HepG2 (cell line): ENCODE measurements around the gene LIME1. TPM values are rescaled to one million over a fixed set of nuclear protein-coding genes. Genes with fewer than 3 reads are reported as not detected.
A peak's percentile ranks its signal among the peaks of the same experiment; 100 is the strongest.

Experiments used
- ATAC-seq: fragments of 200-7000 bp; cut with Tn5 transposase; 3 replicates; pipeline ENCODE4 v1.9.1; 2020; ENCODE audit warnings: mild to moderate bottlenecking, moderate library complexity
- BruUV-seq: library from RNA; stranded (reverse); fragments of 400-500 nt; replicated peaks from 2 replicates; lab custom pipeline; 2021; lab: Mats Ljungman, UMichigan
- CTCF ChIA-PET: fragments of 300-600 bp; formaldehyde crosslinking; extraction: SDS; loops from one replicate; lab custom pipeline; 2021; ENCODE audit warnings: low total read pairs, inconsistent platforms, low intra/inter-chr PET ratio; lab: Yijun Ruan, JAX
- POLR2A ChIA-PET: fragments of 350-600 bp; sonication (Branson Sonifier 250); formaldehyde crosslinking; loops from one replicate; lab custom pipeline; 2020; ENCODE audit warnings: antibody characterized with exemption, inconsistent platforms; lab: Yijun Ruan, JAX
- DNase-seq: peaks from one replicate; pipeline ENCODE4 v3.0.0-alpha.2; 2015; ENCODE audit warnings: low spot score
- FAIRE-seq: peaks from 3 replicates; lab custom pipeline; 2011; peaks lifted over from hg19 to GRCh38; lab: Jason Lieb, UNC
- H2AFZ ChIP-seq: one replicate; pipeline ENCODE4 v1.6.1; 2011; ENCODE audit warnings: low read length, inconsistent platforms
- H3K27ac ChIP-seq: fragments of 300-600 bp; 3 replicates; pipeline ENCODE4 v1.8.0; 2011; ENCODE audit warnings: mixed run types, mild to moderate bottlenecking, mixed read lengths, low read length, inconsistent platforms; ENCODE audit not compliant: insufficient read depth; ENCODE audit errors: extremely low read length
- H3K27me3 ChIP-seq, 2 experiments: fragments of 200-600 bp in 1 of 2; 2 replicates in 1 of 2; 3 replicates in 1 of 2; pipeline versions ENCODE4 v1.6.0 to v1.8.0; 2011; ENCODE audit warnings: low read length in 2 of 2, mild to moderate bottlenecking in 2 of 2, moderate library complexity in 2 of 2, inconsistent platforms in 1 of 2; ENCODE audit not compliant: insufficient read depth in 2 of 2, control insufficient read depth in 1 of 2
- H3K36me3 ChIP-seq, 2 experiments: fragments of 200-600 bp in 1 of 2; replicated peaks in 1 of 2; 2 replicates in 1 of 2; 3 replicates in 1 of 2; pipeline versions ENCODE4 v1.5.1 to v1.8.0; 2011; ENCODE audit warnings: low read length in 2 of 2, inconsistent platforms in 1 of 2; ENCODE audit not compliant: insufficient read depth in 2 of 2, control insufficient read depth in 1 of 2
- H3K4me1 ChIP-seq: 2 replicates; pipeline ENCODE4 v1.5.1; 2012; ENCODE audit warnings: low read length, inconsistent platforms; ENCODE audit not compliant: insufficient read depth
- H3K4me2 ChIP-seq: 2 replicates; pipeline ENCODE4 v1.6.0; 2011; ENCODE audit warnings: low read depth, low read length, inconsistent platforms
- H3K4me3 ChIP-seq, 3 experiments: fragments of 200-600 bp in 1 of 3; sonication (generic), shearing (Covaris generic) in 1 of 3; replicated peaks in 1 of 3; 2 replicates each; pipeline ENCODE4 v1.5.1; 2011 to 2016; ENCODE audit warnings: low read length in 3 of 3, inconsistent platforms in 2 of 3, low read depth in 2 of 3, mild to moderate bottlenecking in 2 of 3, control low read depth in 1 of 3, mixed read lengths in 1 of 3; ENCODE audit not compliant: insufficient read depth in 1 of 3
- H3K79me2 ChIP-seq: one replicate; pipeline ENCODE4 v1.6.1; 2011; ENCODE audit warnings: low read length, inconsistent platforms; ENCODE audit not compliant: insufficient read depth
- H3K9ac ChIP-seq: 2 replicates; pipeline ENCODE4 v1.6.0; 2011; ENCODE audit warnings: mild to moderate bottlenecking, low read depth, low read length, inconsistent platforms; ENCODE audit not compliant: insufficient read depth
- H3K9me3 ChIP-seq: 2 replicates; pipeline ENCODE4 v1.5.1; 2012; ENCODE audit warnings: mild to moderate bottlenecking, low read length
- H4K20me1 ChIP-seq: 2 replicates; pipeline ENCODE4 v1.6.0; 2011; ENCODE audit warnings: inconsistent platforms, mild to moderate bottlenecking, low read length, moderate library complexity; ENCODE audit not compliant: insufficient read depth
- ARNTL ChIP-seq: sonication (generic); formaldehyde crosslinking; IDR thresholded peaks from 2 replicates; pipeline ENCODE4 v1.4.0; 2020; ENCODE audit warnings: mild to moderate bottlenecking, missing genetic modification reagents
- BORCS8-MEF2B ChIP-seq: sonication (generic); formaldehyde crosslinking; IDR thresholded peaks from 2 replicates; pipeline ENCODE4 v1.8.0; 2022; ENCODE audit warnings: mild to moderate bottlenecking, missing genetic modification reagents
- KMT2A ChIP-seq: sonication (generic); formaldehyde crosslinking; IDR thresholded peaks from 2 replicates; pipeline ENCODE4 v1.4.0; 2020; ENCODE audit warnings: missing genetic modification reagents
- MLXIP ChIP-seq: sonication (generic); formaldehyde crosslinking; IDR thresholded peaks from 2 replicates; pipeline ENCODE4 v1.9.0; 2021; ENCODE audit warnings: missing genetic modification reagents, borderline replicate concordance
- SIX4 ChIP-seq: sonication (generic); formaldehyde crosslinking; IDR thresholded peaks from 2 replicates; pipeline ENCODE4 v1.4.0; 2020; ENCODE audit warnings: missing genetic modification reagents
- TFAP4 ChIP-seq: sonication (generic); IDR thresholded peaks from 2 replicates; pipeline ENCODE4 v1.6.1; 2016; ENCODE audit warnings: low read depth, borderline replicate concordance
- ZBTB26 ChIP-seq: IDR thresholded peaks from 2 replicates; pipeline ENCODE4 v1.6.1; 2016; ENCODE audit warnings: missing compliant biosample characterization, missing genetic modification reagents, borderline replicate concordance
- ZNF292 ChIP-seq: sonication (generic); formaldehyde crosslinking; IDR thresholded peaks from 2 replicates; pipeline ENCODE4 v1.8.1; 2022; ENCODE audit warnings: mild to moderate bottlenecking, low read depth, missing genetic modification reagents, borderline replicate concordance
- ZNF30 ChIP-seq: sonication (generic); formaldehyde crosslinking; IDR thresholded peaks from 2 replicates; pipeline ENCODE4 v1.5.0; 2020; ENCODE audit warnings: mild to moderate bottlenecking, missing genetic modification reagents
- ZNF337 ChIP-seq: sonication (generic); formaldehyde crosslinking; IDR thresholded peaks from 2 replicates; pipeline ENCODE4 v1.5.1; 2020; ENCODE audit warnings: missing genetic modification reagents, low read depth, mild to moderate bottlenecking, borderline replicate concordance
- ZNF460 ChIP-seq: sonication (generic); formaldehyde crosslinking; IDR thresholded peaks from 2 replicates; pipeline ENCODE4 v1.5.1; 2020; ENCODE audit warnings: missing genetic modification reagents, mild to moderate bottlenecking, borderline replicate concordance
- WGBS: methylation state at CpG from one replicate; pipeline ENCODE4 v1.1.6; 2017; ENCODE audit warnings: low lambda C conversion rate; 5-methylcytosine and 5-hydroxymethylcytosine counted together
- in situ Hi-C: cut with HindIII; loops from 2 replicates; pipeline ENCODE4 v1.10.0; 2017; ENCODE audit warnings: low pct_unique_long_range_greater_than_20kb; ENCODE audit not compliant: extremely low pct_ligation_motif_present
- intact Hi-C: fragments of 100-400 bp; cut with micrococcal nuclease; formaldehyde crosslinking; loops from one replicate; pipeline ENCODE4 v1.10.0; 2022; ENCODE audit not compliant: unreplicated experiment
- polyA plus RNA-seq, 8 experiments: library from polyadenylated mRNA; depleted of rRNA in 3 of 8; stranded (reverse) in 7 of 8; unstranded in 1 of 8; fragments of >200 nt; fragmentation: Illumina TruSeq in 4 of 8; extraction: Trizol in 4 of 8; gene quantifications; 2 replicates each; pipeline versions ENCODE4 v1.2.1 to v1.2.3, GENCODE V29; 2011 to 2016; ENCODE audit warnings: low read depth in 4 of 8, missing spikeins in 1 of 8, mixed read lengths in 1 of 8; ENCODE audit not compliant: insufficient read depth in 1 of 8
- total RNA-seq, 5 experiments: library from RNA; depleted of rRNA; stranded (reverse); fragments of >200 nt; fragmentation: Illumina TruSeq; extraction: Trizol; gene quantifications; 2 replicates each; pipeline ENCODE4 v1.2.3, GENCODE V29; 2016; ENCODE audit warnings: low read depth in 1 of 5
- TF ChIP-seq, protein P1 (sequence below): sonication (generic); formaldehyde crosslinking; IDR thresholded peaks from 2 replicates; pipeline ENCODE4; 2020; ENCODE audit warnings: missing genetic modification reagents, mild to moderate bottlenecking, borderline replicate concordance
- TF ChIP-seq, protein P2 (sequence below): sonication (generic); formaldehyde crosslinking; IDR thresholded peaks from 2 replicates; pipeline ENCODE4 v1.9.0; 2022; ENCODE audit warnings: missing genetic modification reagents, mild to moderate bottlenecking, borderline replicate concordance
- TF ChIP-seq, protein P3 (sequence below): sonication (generic); formaldehyde crosslinking; IDR thresholded peaks from 2 replicates; pipeline ENCODE4 v1.8.1; 2023; ENCODE audit warnings: mild to moderate bottlenecking, missing genetic modification reagents

LIME1 gene
- total and polyA plus RNA-seq, 2 of the 13 experiments (the other 11 are each of a cell fraction or from before 2014, with no cell fraction given): 13.0 to 61.5 TPM

- POLR2A ChIA-PET: no interaction called here
- H3K36me3 ChIP-seq: peaks cover 26 to 47% of the 10 kb centered on the region in 2 experiments
- H3K4me1 ChIP-seq: peaks cover 57% of the 10 kb centered on the region
- no peak overlapping the region for H3K4me3 ChIP-seq
- WGBS: 95% methylated on average over 5 of the region's 5 CpGs
- H3K9me3 ChIP-seq: no peaks in the 10 kb centered on the region
- intact Hi-C loops: no loop called here
- peak; percentile 42 for FAIRE-seq
- no TSS peak for BruUV-seq
- H3K79me2 ChIP-seq: peaks cover 36% of the 10 kb centered on the region
- H4K20me1 ChIP-seq: no peaks in the 10 kb centered on the region
- CTCF ChIA-PET: no interaction called here
- in situ Hi-C loops: no loop called here
- no peaks in the 10 kb centered on the region for H3K27me3 ChIP-seq
- no peak overlapping the region for H2AFZ ChIP-seq
- no peak for DNase-seq
- H3K4me2 ChIP-seq: no peak overlapping the region
- no peak overlapping the region for H3K9ac ChIP-seq
- no peak overlapping the region for H3K27ac ChIP-seq
- ATAC-seq: no peak
- TF ChIP-seq ZNF460 (CRISPR knock-in tag): no peak
- no peak for TF ChIP-seq ARNTL (CRISPR knock-in tag)
- no peak for TF ChIP-seq ZNF292 (CRISPR knock-in tag)
- TF ChIP-seq, protein P1, sequence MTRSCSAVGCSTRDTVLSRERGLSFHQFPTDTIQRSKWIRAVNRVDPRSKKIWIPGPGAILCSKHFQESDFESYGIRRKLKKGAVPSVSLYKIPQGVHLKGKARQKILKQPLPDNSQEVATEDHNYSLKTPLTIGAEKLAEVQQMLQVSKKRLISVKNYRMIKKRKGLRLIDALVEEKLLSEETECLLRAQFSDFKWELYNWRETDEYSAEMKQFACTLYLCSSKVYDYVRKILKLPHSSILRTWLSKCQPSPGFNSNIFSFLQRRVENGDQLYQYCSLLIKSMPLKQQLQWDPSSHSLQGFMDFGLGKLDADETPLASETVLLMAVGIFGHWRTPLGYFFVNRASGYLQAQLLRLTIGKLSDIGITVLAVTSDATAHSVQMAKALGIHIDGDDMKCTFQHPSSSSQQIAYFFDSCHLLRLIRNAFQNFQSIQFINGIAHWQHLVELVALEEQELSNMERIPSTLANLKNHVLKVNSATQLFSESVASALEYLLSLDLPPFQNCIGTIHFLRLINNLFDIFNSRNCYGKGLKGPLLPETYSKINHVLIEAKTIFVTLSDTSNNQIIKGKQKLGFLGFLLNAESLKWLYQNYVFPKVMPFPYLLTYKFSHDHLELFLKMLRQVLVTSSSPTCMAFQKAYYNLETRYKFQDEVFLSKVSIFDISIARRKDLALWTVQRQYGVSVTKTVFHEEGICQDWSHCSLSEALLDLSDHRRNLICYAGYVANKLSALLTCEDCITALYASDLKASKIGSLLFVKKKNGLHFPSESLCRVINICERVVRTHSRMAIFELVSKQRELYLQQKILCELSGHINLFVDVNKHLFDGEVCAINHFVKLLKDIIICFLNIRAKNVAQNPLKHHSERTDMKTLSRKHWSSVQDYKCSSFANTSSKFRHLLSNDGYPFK (CRISPR knock-in tag): no peak
- TF ChIP-seq MLXIP (CRISPR knock-in tag): no peak
- TF ChIP-seq, protein P2, sequence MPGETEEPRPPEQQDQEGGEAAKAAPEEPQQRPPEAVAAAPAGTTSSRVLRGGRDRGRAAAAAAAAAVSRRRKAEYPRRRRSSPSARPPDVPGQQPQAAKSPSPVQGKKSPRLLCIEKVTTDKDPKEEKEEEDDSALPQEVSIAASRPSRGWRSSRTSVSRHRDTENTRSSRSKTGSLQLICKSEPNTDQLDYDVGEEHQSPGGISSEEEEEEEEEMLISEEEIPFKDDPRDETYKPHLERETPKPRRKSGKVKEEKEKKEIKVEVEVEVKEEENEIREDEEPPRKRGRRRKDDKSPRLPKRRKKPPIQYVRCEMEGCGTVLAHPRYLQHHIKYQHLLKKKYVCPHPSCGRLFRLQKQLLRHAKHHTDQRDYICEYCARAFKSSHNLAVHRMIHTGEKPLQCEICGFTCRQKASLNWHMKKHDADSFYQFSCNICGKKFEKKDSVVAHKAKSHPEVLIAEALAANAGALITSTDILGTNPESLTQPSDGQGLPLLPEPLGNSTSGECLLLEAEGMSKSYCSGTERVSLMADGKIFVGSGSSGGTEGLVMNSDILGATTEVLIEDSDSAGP (CRISPR knock-in tag): no peak
- TF ChIP-seq, protein P3, sequence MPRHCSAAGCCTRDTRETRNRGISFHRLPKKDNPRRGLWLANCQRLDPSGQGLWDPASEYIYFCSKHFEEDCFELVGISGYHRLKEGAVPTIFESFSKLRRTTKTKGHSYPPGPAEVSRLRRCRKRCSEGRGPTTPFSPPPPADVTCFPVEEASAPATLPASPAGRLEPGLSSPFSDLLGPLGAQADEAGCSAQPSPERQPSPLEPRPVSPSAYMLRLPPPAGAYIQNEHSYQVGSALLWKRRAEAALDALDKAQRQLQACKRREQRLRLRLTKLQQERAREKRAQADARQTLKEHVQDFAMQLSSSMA (CRISPR knock-in tag): no peak
- TF ChIP-seq KMT2A (CRISPR knock-in tag): no peak
- no peak for TF ChIP-seq ZNF337 (CRISPR knock-in tag)
- TF ChIP-seq ZNF30 (CRISPR knock-in tag): no peak
- TF ChIP-seq ZBTB26 (CRISPR knock-in tag): no peak
- TF ChIP-seq TFAP4: no peak
- TF ChIP-seq BORCS8-MEF2B (CRISPR knock-in tag): no peak
- no peak for TF ChIP-seq SIX4 (CRISPR knock-in tag)
Measured at GRCh38 chr20:63731410-63731809, 5.1 kb upstream of the LIME1 start.
